Stimulated activated naive B cell treated with anti-CD40 and anti-IgM and Interleukin-4, amounts not matched to agents 10 μg/mL and 1 μg/mL and 100 μg/mL, for 72 hours (primary cell): Measurements from ENCODE around the gene CABP1.

Source experiments
- ATAC-seq, 2 donors: fragments of 150-1000 bp; cut with Tn5 transposase; replicated peaks; 2 replicates each; pipeline ENCODE4 v1.10.0; 2021; ENCODE audit warnings: moderate library complexity in 1 of 2
- DNase-seq: peaks from one replicate; pipeline ENCODE4 v3.0.0; 2021
- H3K27ac Mint-ChIP-seq: one replicate; pipeline ENCODE4 v1.8.0; 2022; ENCODE audit warnings: mild to moderate bottlenecking, mixed read lengths
- H3K27me3 Mint-ChIP-seq, 2 donors: one replicate each; pipeline ENCODE4 v1.8.0; 2022; ENCODE audit warnings: mixed read lengths in 2 of 2
- H3K36me3 Mint-ChIP-seq, 2 donors: one replicate each; pipeline ENCODE4 v1.8.0; 2022; ENCODE audit warnings: mixed read lengths in 2 of 2, mild to moderate bottlenecking in 1 of 2
- H3K4me1 Mint-ChIP-seq, 2 donors: one replicate each; pipeline ENCODE4 v1.8.0; 2022; ENCODE audit warnings: mixed read lengths in 2 of 2, mild to moderate bottlenecking in 1 of 2
- H3K4me3 Mint-ChIP-seq, 2 donors: one replicate each; pipeline ENCODE4 v1.8.0; 2022; ENCODE audit warnings: mild to moderate bottlenecking in 2 of 2, mixed read lengths in 2 of 2, moderate library complexity in 1 of 2
- H3K9me3 Mint-ChIP-seq, 2 donors: one replicate each; pipeline ENCODE4 v1.8.0; 2022; ENCODE audit warnings: mixed read lengths in 2 of 2, mild to moderate bottlenecking in 1 of 2

CABP1 gene

DNA sequence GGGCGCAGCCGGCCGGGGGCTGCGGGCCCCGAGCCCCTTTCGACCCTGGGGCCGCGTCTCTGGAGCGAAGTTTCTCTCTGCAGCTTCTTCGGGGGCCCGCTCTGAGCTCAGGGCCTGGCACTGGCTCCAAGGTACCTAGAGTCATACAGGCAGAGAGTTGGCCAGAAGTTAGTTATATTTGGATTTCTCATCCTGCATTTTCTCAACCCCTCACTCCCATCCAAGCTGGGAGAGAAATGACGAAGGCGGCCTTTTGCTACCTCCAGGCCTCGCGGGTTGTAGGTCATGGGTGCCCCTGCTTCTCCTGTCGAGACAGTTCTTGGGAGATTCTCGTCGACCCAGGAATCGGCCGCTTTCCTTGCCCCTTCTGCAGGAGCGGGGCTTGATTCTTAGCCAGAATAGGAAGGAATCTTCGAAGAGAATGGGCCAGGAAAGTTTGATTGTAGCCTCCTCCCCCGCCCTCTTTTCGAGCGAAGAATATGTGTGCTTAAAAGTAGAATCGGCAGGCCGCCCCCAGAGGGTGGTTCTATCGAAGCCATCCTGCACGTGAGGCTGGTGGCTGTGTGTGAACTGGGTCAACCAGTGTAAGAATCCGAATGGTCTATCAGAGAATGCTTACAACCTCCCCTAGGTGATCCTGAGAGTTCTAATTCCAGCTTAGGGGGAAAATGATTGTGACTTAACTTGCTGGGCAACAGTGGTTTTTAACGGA is 47.3 kb downstream of the CABP1 start:
- H3K27me3 Mint-ChIP-seq = no peaks in the 10 kb centered on the region
- H3K4me1 Mint-ChIP-seq = peaks cover 29 to 67% of the 10 kb centered on the region in 2 donors
- DNase-seq (no peak), ATAC-seq (no peak)
- peaks cover 9 to 10% of the 10 kb centered on the region in 2 donors for H3K36me3 Mint-ChIP-seq
- H3K9me3 Mint-ChIP-seq = peaks cover 0 to 2% of the 10 kb centered on the region in 2 donors
- peak overlapping the region; percentile 89 to 96 for H3K4me3 Mint-ChIP-seq
- H3K27ac Mint-ChIP-seq = peak overlapping the region; percentile 79

DNA sequence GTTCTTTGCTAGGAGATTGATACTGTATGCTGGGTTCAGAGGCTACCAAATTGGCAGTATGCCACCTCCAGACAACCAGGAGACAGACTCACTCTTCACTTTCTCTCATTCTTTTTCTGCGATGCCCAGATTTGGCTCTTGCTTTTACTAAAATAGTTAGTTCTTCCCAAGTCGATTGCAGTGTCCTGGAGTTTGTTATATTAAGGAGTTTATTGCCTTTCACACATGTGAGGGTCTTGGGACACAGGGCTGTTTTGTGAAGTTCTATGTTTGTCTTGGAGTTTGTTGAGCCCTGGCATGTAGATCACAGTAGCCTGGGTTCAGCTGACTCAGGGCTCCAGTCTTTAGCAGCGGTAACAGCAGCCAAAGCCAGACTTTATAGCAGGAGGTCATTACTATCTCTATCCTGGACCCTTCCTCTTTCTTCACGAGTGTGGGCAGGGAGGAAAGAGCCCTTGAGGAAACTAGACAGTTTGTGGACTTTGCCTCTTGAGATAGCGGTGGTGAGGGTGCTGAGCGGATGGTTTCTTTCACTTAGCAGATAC is 48.2 kb downstream of the CABP1 start:
- Mint-ChIP-seq H3K9me3 (peaks cover 0 to 2% of the 10 kb centered on the region in 2 donors), H3K27ac (peak overlapping the region; percentile 37), H3K4me3 (peak overlapping the region; percentile 89 to 96), H3K27me3 (no peaks in the 10 kb centered on the region), H3K4me1 (peaks cover 32 to 66% of the 10 kb centered on the region in 2 donors), H3K36me3 (peaks cover 13 to 15% of the 10 kb centered on the region in 2 donors)
- DNase-seq = no peak
- ATAC-seq = no peak

DNA sequence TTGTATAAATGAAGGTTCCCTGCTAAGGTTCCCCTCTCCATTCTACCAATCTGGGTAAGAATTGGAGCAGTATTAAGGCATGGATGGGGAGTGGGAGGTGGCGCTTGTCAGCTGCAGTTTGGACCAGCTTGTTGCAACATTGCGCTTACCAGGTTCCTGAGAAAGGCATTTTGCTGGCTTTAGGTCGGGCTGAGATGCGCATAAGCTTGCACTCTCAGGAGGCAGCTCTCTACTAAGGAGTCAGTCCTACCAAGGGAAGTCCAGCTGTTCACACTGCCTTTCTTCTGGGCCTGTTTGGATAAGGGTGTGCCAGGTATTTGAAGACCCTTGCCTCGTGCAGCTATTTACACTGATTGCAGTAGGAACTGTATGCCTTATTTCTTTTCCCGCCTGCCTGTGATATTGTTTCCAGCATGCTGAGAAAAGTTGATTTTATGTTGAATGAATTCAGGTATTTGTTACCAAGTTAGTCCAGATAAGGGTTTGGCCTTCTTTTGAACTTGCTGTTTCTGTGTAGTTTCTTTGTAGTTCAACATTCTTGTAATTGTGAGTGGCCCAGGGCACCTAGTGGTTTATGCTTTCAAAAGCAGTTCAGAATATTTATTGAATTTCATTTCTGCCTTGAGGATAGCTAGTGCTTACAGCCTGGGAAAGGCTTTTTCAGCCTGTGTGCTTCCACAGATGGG is 49.1 kb downstream of the CABP1 start:
- no peaks in the 10 kb centered on the region for H3K27me3 Mint-ChIP-seq
- DNase-seq (no peak), ATAC-seq (no peak)
- H3K4me1 Mint-ChIP-seq = peaks cover 27 to 62% of the 10 kb centered on the region in 2 donors
- peaks cover 18 to 23% of the 10 kb centered on the region in 2 donors for H3K36me3 Mint-ChIP-seq
- peak overlapping the region in 1 of 2 donors; percentile 96 for H3K4me3 Mint-ChIP-seq
- no peak overlapping the region for H3K27ac Mint-ChIP-seq
- H3K9me3 Mint-ChIP-seq = peaks cover 0 to 2% of the 10 kb centered on the region in 2 donors

DNA sequence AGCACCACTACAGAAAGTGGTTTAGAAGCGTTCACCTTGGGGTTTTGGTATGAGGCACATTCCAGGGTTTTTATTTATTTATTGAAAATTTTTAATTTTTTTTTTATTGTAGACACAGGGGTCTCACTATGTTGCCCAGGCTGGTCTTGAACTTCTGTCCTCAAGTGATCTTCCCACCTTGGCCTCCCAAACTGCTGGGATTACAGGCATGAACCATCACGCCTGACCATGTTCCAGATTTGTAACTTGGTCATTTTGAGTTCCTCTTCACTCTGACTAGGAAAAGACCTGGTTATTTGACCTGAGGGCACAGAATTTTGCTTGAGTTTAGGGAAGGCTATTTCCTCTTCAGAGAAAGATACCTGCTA is 49.6 kb downstream of the CABP1 start:
- Mint-ChIP-seq H3K27ac (no peak overlapping the region), H3K27me3 (no peaks in the 10 kb centered on the region), H3K36me3 (peaks cover 23 to 29% of the 10 kb centered on the region in 2 donors), H3K4me1 (peaks cover 25 to 62% of the 10 kb centered on the region in 2 donors), H3K9me3 (peaks cover 0 to under 1% of the 10 kb centered on the region in 2 donors), H3K4me3 (no peak overlapping the region)
- ATAC-seq (no peak), DNase-seq (no peak)

DNA sequence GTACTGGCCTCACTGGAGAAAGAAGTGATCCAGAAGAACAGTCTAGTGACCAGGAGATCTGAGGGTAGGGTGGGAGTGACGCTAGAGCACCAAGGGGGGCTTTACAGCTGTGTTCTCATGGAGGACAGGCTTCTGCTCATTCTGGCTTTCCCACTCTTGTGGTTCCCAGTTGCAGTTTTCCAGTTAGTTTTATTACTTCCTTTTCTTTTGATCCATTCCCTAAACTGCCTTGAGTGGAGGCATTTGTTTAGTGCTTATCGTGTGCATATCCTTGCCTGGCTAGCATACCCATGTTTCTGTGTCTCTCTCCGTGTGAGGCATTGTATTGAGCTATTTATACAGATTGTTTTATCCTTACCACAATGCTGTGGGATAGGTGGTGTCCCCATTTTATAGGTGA is 50.6 kb downstream of the CABP1 start:
- ATAC-seq (no peak), DNase-seq (no peak)
- no peak overlapping the region for H3K4me3 Mint-ChIP-seq
- H3K27me3 Mint-ChIP-seq = no peaks in the 10 kb centered on the region
- peaks cover 29 to 35% of the 10 kb centered on the region in 2 donors for H3K36me3 Mint-ChIP-seq
- no peaks in the 10 kb centered on the region for H3K9me3 Mint-ChIP-seq
- H3K27ac Mint-ChIP-seq = no peak overlapping the region
- H3K4me1 Mint-ChIP-seq = peaks cover 25 to 57% of the 10 kb centered on the region in 2 donors

DNA sequence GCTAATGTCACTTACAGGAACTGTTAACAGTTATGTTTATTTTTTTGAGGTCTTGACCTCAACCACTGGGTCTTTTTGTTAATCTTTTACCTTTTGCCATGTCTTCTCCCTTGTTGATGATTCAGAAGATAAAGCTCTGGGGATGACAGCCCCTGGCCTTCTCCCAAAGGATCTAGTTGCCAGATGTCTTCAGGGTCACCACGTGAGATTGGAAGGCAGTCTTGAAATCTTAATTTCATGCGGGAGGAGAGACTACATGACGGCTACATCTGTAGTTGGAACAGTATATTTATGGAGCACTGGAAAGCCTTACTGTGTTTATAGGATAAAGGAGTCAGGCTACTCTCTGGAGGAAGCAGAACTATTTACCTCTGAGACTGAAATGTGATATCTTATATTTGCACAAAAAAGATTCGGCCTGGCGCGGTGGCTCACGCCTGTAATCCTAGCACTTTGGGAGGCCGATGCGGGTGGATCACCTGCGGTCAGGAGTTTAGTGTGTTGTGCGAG is 52.2 kb downstream of the CABP1 start:
- H3K9me3 Mint-ChIP-seq = no peaks in the 10 kb centered on the region
- peaks cover 27 to 62% of the 10 kb centered on the region in 2 donors for H3K4me1 Mint-ChIP-seq
- DNase-seq (no peak), ATAC-seq (no peak)
- no peak overlapping the region for H3K4me3 Mint-ChIP-seq
- no peaks in the 10 kb centered on the region for H3K27me3 Mint-ChIP-seq
- H3K36me3 Mint-ChIP-seq = peaks cover 40 to 50% of the 10 kb centered on the region in 2 donors
- H3K27ac Mint-ChIP-seq = no peak overlapping the region

DNA sequence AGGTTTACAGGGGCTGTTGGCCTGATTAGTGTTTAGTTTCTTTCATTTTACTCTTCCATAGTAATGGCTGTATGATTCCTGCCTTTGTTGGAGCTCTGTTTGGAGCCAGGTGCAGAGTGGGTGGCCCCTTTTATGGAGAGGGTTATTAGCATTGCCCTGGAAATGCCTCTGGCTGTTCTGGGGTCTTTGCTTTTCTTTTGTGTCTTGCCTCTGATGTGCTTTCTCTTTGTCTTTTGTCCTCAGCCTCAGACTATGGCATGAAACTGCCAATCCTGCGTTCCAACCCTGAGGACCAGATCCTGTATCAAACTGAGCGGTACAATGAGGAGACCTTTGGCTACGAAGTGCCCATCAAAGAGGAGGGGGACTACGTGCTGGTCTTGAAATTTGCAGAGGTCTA is 53.4 kb downstream of the CABP1 start:
- Mint-ChIP-seq H3K9me3 (no peaks in the 10 kb centered on the region), H3K4me1 (peaks cover 18 to 52% of the 10 kb centered on the region in 2 donors), H3K27me3 (no peaks in the 10 kb centered on the region), H3K4me3 (no peak overlapping the region), H3K27ac (no peak overlapping the region), H3K36me3 (peaks cover 41 to 58% of the 10 kb centered on the region in 2 donors)
- ATAC-seq (no peak), DNase-seq (no peak)

DNA sequence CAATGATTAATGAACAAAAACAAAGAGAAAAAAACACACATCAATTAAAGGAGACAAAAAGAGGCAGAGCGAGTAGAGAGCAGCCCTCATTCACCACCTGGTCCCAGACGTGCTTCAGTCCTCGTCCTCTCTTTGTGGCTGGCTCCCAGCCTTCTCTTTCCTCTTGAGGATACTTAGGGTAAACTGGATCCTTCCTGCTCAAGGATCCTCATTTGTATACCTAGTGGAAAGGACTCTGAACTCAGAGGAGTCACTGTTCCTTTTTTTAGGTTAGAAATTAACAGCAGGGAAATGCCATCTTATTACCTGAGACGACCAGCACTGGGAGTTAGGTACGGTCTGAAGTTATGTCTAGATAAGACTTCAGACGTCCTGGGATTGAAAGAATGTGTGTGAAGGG is 56.2 kb downstream of the CABP1 start:
- H3K4me3 Mint-ChIP-seq = no peak overlapping the region
- H3K36me3 Mint-ChIP-seq = peaks cover 50 to 83% of the 10 kb centered on the region in 2 donors
- ATAC-seq = no peak
- no peaks in the 10 kb centered on the region for H3K27me3 Mint-ChIP-seq
- H3K4me1 Mint-ChIP-seq = peaks cover 10 to 35% of the 10 kb centered on the region in 2 donors
- no peak for DNase-seq
- H3K27ac Mint-ChIP-seq = no peak overlapping the region
- no peaks in the 10 kb centered on the region for H3K9me3 Mint-ChIP-seq

DNA sequence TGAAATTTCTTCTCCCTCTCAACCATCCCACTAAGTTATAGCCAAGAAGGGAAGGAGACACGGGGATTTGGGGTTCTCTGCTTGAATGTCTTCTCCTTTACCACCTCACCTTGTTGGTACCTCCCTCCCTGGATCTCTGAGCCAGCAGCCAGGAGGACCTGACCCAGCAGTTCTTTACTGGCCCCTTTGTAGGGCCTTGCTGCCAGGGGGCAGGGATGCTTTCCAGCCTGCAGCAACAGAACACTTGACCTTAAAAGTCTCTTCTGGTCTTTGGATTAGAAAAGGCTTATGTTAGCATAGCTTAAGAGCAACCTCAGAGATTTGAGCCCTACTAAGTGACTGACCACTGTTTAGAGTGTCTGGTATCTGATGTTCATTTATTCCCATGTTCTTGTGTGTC is 56.9 kb downstream of the CABP1 start:
- DNase-seq = no peak
- no peak overlapping the region for H3K27ac Mint-ChIP-seq
- no peaks in the 10 kb centered on the region for H3K27me3 Mint-ChIP-seq
- H3K4me3 Mint-ChIP-seq = no peak overlapping the region
- H3K4me1 Mint-ChIP-seq = peaks cover 10 to 29% of the 10 kb centered on the region in 2 donors
- H3K36me3 Mint-ChIP-seq = peaks cover 50 to 86% of the 10 kb centered on the region in 2 donors
- no peaks in the 10 kb centered on the region for H3K9me3 Mint-ChIP-seq
- ATAC-seq = no peak

DNA sequence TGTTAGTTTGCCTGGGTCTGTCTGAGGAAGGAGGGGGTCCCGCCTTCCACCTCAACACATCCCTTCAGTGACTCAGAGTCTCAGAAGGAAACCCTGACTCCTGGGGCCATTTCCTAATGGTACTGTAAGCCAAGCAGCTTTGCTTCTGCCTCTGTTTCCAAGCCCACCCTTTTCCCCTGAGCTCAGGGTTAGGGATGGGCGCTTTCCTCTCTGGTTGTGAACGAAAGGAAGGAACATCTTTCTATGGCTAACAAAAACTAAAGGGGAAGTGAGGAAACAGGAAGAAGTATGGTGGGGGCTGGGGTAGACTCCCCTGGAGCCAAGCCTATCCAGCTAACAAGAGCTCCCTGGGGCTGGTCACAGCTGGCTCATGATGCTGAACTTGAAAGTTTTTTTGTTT is 58.2 kb downstream of the CABP1 start:
- DNase-seq = no peak

DNA sequence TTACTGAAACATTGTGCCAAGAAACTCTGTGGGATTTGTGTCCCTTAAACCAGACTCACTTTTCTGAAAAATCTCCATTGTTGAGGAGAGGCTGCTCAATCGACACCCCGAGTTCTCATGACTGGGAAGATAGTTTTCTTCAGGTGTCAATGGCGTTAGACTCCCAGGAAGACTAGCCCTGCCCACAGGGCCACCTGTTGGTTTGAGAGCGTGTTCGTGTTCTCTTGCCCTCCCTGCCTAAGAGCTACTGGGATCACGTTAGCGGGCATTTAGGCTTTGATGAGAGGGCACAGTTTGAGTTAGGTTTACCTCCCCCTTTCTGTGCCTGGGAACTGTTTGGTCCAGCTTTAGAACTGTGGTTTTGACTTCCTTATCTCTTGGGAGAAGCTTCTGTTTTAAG is 59.1 kb downstream of the CABP1 start:
- Mint-ChIP-seq H3K27me3 (no peaks in the 10 kb centered on the region), H3K9me3 (no peaks in the 10 kb centered on the region), H3K27ac (no peak overlapping the region), H3K4me3 (no peak overlapping the region), H3K36me3 (peaks cover 54 to 82% of the 10 kb centered on the region in 2 donors), H3K4me1 (peaks cover 5 to 18% of the 10 kb centered on the region in 2 donors)
- no peak for DNase-seq
- ATAC-seq = no peak

More for the DNA sequence above, 58.2 kb downstream of the CABP1 start:
- no peaks in the 10 kb centered on the region for H3K9me3 Mint-ChIP-seq
- H3K27me3 Mint-ChIP-seq = no peaks in the 10 kb centered on the region
- H3K36me3 Mint-ChIP-seq = peaks cover 56 to 88% of the 10 kb centered on the region in 2 donors
- ATAC-seq = no peak
- peaks cover 5 to 18% of the 10 kb centered on the region in 2 donors for H3K4me1 Mint-ChIP-seq
- no peak overlapping the region for H3K4me3 Mint-ChIP-seq
- no peak overlapping the region for H3K27ac Mint-ChIP-seq

DNA sequence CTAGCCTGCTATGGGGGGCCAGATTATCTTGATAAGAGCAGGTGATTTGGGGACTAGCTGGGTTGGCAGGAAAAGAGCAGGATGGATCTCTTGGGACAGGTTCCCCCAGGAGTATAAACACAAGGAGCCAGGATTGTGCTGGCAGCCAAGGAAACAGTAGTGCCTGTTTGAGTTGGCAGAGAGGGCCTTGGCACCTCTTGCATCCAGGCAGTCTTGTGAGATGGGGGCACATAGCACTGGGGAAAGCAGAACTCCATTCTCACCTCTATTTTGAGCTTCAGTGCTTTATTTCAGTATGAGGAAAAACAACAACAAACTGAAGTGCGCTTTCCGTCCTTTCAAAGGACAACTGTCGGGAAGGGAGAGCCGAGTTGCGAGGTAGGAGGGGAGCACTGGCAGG is 60.5 kb downstream of the CABP1 start:
- H3K36me3 Mint-ChIP-seq = peaks cover 46 to 77% of the 10 kb centered on the region in 2 donors
- H3K27ac Mint-ChIP-seq = no peak overlapping the region
- H3K4me3 Mint-ChIP-seq = no peak overlapping the region
- no peaks in the 10 kb centered on the region for H3K9me3 Mint-ChIP-seq
- DNase-seq = no peak
- ATAC-seq = no peak
- peaks cover 3 to 12% of the 10 kb centered on the region in 2 donors for H3K4me1 Mint-ChIP-seq
- no peaks in the 10 kb centered on the region for H3K27me3 Mint-ChIP-seq

DNA sequence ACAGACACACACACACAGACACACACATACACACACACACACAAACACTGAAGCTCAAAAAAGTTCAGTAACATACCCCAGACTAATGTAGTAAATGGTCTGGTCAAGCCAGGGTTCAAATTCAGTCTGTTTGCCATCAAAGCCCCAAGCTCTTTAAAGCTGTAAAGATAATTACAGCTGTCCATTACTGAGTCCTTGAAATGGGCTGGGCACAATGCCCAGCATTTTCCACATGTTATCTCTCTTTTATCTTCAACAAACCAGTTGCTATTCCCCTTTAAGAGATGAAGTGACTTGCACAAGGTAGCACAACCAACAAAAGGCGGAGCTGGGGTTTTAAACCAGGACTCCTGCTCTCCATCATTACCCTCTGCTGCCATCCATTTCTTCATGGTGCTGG is 62.2 kb downstream of the CABP1 start:
- H3K36me3 Mint-ChIP-seq = peaks cover 33 to 65% of the 10 kb centered on the region in 2 donors
- no peak overlapping the region for H3K4me3 Mint-ChIP-seq
- ATAC-seq = no peak
- no peak overlapping the region for H3K27ac Mint-ChIP-seq
- H3K9me3 Mint-ChIP-seq = no peaks in the 10 kb centered on the region
- no peaks in the 10 kb centered on the region for H3K27me3 Mint-ChIP-seq
- no peak for DNase-seq
- peaks cover 0 to 6% of the 10 kb centered on the region in 2 donors for H3K4me1 Mint-ChIP-seq

DNA sequence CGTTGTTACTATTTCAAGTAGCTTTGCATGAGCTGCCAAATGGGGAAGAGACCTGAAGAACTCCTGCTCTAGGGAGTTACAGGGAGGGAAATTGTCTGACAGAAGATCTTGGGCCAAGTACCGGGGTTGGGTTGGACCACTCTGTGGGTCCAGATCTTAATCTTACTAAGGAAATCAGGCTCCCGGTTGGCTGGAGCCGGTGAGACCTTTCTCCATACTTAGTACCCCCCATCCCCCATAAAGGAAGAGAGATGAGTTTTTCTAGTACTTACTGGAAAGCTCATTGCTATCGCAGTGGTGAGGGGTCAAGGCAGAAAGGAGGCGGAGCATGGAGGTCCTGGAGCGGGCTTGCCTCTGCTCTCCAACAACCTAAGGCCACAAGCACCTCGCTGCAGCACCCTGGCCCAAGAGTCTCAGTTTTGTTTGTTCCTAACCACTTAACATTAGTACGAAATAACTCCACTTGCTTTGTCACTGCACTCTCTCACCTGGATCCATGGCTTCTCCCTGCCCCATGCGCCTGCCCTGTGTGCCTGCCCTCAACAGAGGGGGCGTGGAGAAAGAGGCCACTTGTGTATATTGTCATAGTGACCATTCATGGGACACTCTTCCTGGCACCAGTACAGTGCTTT is 63.0 kb downstream of the CABP1 start:
- Mint-ChIP-seq H3K4me1 (peaks cover 0 to 6% of the 10 kb centered on the region in 2 donors), H3K27me3 (no peaks in the 10 kb centered on the region), H3K27ac (peak overlapping the region; percentile 20), H3K36me3 (peaks cover 33 to 58% of the 10 kb centered on the region in 2 donors), H3K4me3 (no peak overlapping the region), H3K9me3 (no peaks in the 10 kb centered on the region)
- DNase-seq (no peak), ATAC-seq (no peak)
